NOMO-1 treated with dmso at 0.1 percent for 144 hours (cell line): ENCODE results near the gene TAB3.

Experiments used
- DNase-seq: peaks from one replicate; lab custom pipeline; 2025; ENCODE audit not compliant: unreplicated experiment; lab: John Stamatoyannopoulos, UW

The TAB3 gene

GRCh38 chrX:30889147-30890140 lies at the start of gene TAB3:
Gene TAB3 (minus strand): TSS chrX:30889254. CDS start chrX:30859588, 29,666 bp downstream.
- peak; percentile 92 for DNase-seq

GRCh38 chrX:30938295-30938694 lies 49.2 kb upstream of the TAB3 start:
- DNase-seq = no peak

- DNase-seq = no peak
Measured at GRCh38 chrX:30935985-30936384, 46.9 kb upstream of the TAB3 start.

- peak; percentile 61 for DNase-seq
Measured at GRCh38 chrX:30931920-30932319, 42.9 kb upstream of the TAB3 start.

GRCh38 chrX:30930679-30931078 lies 41.6 kb upstream of the TAB3 start:
- no peak for DNase-seq

GRCh38 chrX:30930143-30930542 lies 41.1 kb upstream of the TAB3 start:
- DNase-seq = no peak

- DNase-seq = no peak
Measured at GRCh38 chrX:30920271-30920670, 31.2 kb upstream of the TAB3 start.

- no peak for DNase-seq
Measured at GRCh38 chrX:30918480-30918879, 29.4 kb upstream of the TAB3 start.

GRCh38 chrX:30913492-30913891 lies 24.4 kb upstream of the TAB3 start:
- no peak for DNase-seq

- peak; percentile 87 for DNase-seq
Measured at GRCh38 chrX:30910124-30910860, 21.2 kb upstream of the TAB3 start.

GRCh38 chrX:30906726-30907125 lies 17.7 kb upstream of the TAB3 start:
- no peak for DNase-seq

- DNase-seq = no peak
Measured at GRCh38 chrX:30905321-30905720, 16.3 kb upstream of the TAB3 start.

- no peak for DNase-seq
Measured at GRCh38 chrX:30904632-30905031, 15.6 kb upstream of the TAB3 start.

GRCh38 chrX:30904186-30904585 lies 15.1 kb upstream of the TAB3 start:
- no peak for DNase-seq

GRCh38 chrX:30900227-30900626 lies 11.2 kb upstream of the TAB3 start:
- no peak for DNase-seq

GRCh38 chrX:30898886-30899285 lies 9.8 kb upstream of the TAB3 start:
- DNase-seq = no peak

- no peak for DNase-seq
Measured at GRCh38 chrX:30895370-30895769, 6.3 kb upstream of the TAB3 start.

- DNase-seq = no peak
Measured at GRCh38 chrX:30893206-30893605, 4.2 kb upstream of the TAB3 start.

GRCh38 chrX:30892591-30892990 lies 3.5 kb upstream of the TAB3 start:
- DNase-seq = no peak

GRCh38 chrX:30888526-30889146 lies 418 bp downstream of the TAB3 start:
- no peak for DNase-seq

GRCh38 chrX:30887721-30888120 lies 1.3 kb downstream of the TAB3 start:
- no peak for DNase-seq

- DNase-seq = no peak
Measured at GRCh38 chrX:30887288-30887687, 1.8 kb downstream of the TAB3 start.
